BJ (cell line): ENCODE measurements around the gene SNRK. TPM values are rescaled to one million over a fixed set of nuclear protein-coding genes. Genes with fewer than 3 reads are reported as not detected.

Experiments used
- CTCF ChIA-PET: fragments of 350-600 bp; formaldehyde crosslinking; extraction: SDS; loops from one replicate; lab custom pipeline; 2021; ENCODE audit warnings: antibody characterized with exemption, inconsistent platforms; lab: Yijun Ruan, JAX
- POLR2A ChIA-PET: fragments of 300-600 bp; sonication (Branson Sonifier 250); formaldehyde crosslinking; extraction: SDS; loops from one replicate; lab custom pipeline; 2021; ENCODE audit warnings: antibody characterized with exemption; lab: Charles Lee
- DNase-seq: peaks from one replicate; pipeline ENCODE4 v3.0.0-alpha.2; 2011; ENCODE audit warnings: low read depth
- H3K27me3 ChIP-seq: 2 replicates; pipeline ENCODE4 v1.6.0; 2011; ENCODE audit warnings: low read length; ENCODE audit not compliant: control insufficient read depth, insufficient read depth
- H3K36me3 ChIP-seq: 2 replicates; pipeline ENCODE4 v1.5.1; 2011; ENCODE audit warnings: low read length; ENCODE audit not compliant: control insufficient read depth, insufficient read depth
- H3K4me3 ChIP-seq: 2 replicates; pipeline ENCODE4 v1.5.1; 2011; ENCODE audit warnings: low read depth, mild to moderate bottlenecking, control low read depth, low read length
- polyA plus RNA-seq: library from polyadenylated mRNA; depleted of rRNA; stranded (reverse); fragments of >200 nt; gene quantifications from 2 replicates; pipeline ENCODE4 v1.2.3, GENCODE V29; 2011
- TF ChIP-seq, protein P1 (sequence below): IDR thresholded peaks from 2 replicates; pipeline ENCODE4 v1.5.1; 2011; ENCODE audit warnings: low read depth, mild to moderate bottlenecking, control low read depth, inconsistent platforms, low read length, moderate library complexity; ENCODE audit not compliant: insufficient read depth

The SNRK gene
- polyA plus RNA-seq, 1 experiment = 11.5 TPM

DNA sequence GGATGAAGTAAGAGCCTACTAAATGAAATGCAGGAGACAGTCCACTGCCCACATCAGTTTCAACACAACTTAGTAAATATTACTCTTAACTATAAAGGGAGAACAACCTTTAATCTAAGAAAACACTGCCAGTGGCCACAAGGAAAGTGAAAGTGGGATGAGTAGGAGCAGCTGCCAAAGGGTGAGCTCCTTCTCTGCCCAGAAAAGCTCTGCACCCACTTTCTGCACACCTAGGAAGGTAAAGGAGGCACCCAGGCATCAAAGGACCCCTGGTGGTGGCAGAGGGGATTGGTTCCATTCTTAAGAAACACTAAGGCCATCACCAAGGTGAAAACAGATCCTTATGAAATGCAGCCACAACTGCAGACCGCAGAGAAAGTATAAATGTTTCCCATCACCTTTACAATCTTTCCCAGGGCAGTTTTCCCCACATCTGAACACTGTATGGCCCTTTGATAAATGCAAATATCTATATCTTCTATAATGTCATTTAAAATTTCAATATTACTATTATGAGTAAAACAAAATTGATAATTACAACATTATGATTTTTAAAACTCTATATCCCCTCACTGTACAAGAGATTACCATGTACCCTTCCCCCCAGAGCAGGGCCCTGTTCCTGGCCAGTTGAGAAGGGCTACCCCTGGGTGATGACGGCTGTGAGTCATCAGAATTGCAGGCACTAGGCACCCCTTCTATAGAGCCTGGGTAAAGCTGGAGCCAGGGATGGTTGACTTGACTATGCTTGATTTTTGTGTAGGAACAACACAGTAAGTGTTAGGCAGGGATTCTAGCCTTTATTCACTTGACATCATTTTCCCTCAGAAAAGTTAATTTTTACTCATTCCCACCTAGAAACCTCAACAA lies 92.0 kb downstream of the SNRK start:
- ChIA-PET CTCF (interaction anchor here (0.9 kb wide), 1 partner anchor 20 kb away, joined by 4 read pairs; no protein-coding TSS in a partner anchor), POLR2A (no interaction called here)
- Histone ChIP-seq H3K27me3 (no peaks in the 10 kb centered on the region), H3K36me3 (no peaks in the 10 kb centered on the region), H3K4me3 (no peak overlapping the region)
- TF ChIP-seq, protein P1, sequence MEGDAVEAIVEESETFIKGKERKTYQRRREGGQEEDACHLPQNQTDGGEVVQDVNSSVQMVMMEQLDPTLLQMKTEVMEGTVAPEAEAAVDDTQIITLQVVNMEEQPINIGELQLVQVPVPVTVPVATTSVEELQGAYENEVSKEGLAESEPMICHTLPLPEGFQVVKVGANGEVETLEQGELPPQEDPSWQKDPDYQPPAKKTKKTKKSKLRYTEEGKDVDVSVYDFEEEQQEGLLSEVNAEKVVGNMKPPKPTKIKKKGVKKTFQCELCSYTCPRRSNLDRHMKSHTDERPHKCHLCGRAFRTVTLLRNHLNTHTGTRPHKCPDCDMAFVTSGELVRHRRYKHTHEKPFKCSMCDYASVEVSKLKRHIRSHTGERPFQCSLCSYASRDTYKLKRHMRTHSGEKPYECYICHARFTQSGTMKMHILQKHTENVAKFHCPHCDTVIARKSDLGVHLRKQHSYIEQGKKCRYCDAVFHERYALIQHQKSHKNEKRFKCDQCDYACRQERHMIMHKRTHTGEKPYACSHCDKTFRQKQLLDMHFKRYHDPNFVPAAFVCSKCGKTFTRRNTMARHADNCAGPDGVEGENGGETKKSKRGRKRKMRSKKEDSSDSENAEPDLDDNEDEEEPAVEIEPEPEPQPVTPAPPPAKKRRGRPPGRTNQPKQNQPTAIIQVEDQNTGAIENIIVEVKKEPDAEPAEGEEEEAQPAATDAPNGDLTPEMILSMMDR = peak; percentile 65
- no peak for DNase-seq

DNA sequence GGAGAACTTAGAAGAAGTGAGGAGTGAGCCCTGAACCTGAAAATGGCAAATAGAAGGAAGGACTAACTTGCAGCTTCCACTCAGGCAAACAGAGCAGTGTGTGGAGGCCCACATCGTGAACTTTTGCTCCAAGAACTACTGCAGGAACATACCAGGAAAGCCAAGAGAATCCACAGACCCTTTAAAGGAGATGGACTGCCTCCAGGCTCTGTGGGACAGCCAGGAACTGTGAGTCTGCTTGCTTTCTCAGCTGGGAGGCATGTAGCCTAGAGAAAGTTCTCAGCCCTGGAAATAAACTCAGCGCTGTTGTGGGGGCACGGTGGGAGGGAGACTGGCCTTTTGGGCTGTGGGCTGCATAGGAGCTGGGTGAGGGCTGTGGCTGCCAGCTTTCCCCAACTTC lies 93.0 kb downstream of the SNRK start:
- Histone ChIP-seq H3K4me3 (no peak overlapping the region), H3K27me3 (no peaks in the 10 kb centered on the region), H3K36me3 (no peaks in the 10 kb centered on the region)
- POLR2A ChIA-PET = no interaction called here
- DNase-seq = peak; percentile 42
- TF ChIP-seq, protein P1 = no peak
- CTCF ChIA-PET = interaction anchor here (0.8 to 1.5 kb wide), 2 partner anchors 21 to 33 kb away, joined by 3 read pairs; no protein-coding TSS in a partner anchor

DNA sequence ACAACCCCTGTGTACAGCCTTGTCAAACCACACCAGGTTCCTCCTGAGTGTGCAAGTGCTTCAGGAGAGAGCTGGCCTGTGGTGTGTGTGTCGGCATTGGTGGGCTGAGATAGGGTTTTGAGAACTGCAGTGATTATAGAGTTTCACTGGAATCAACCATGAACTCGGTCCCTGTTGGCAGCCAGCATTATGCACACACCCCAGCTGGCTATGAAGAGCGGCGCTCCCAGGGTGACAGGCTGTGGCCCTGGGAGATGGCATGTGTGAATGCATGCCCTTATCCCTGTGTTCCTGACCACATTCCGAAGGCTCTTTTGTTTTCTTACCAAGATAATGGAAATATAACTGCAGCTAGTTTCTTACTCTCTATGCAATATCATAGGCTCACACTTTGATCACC lies 101.8 kb downstream of the SNRK start:
- CTCF ChIA-PET = interaction anchor here (1.1 kb wide), 1 partner anchor 8 kb away, joined by 3 read pairs; no protein-coding TSS in a partner anchor
- TF ChIP-seq, protein P1 = no peak
- no peak for DNase-seq
- no peaks in the 10 kb centered on the region; the same call in 1 of the 2 replicates for H3K36me3 ChIP-seq
- no peak overlapping the region for H3K4me3 ChIP-seq
- POLR2A ChIA-PET = no interaction called here
- no peaks in the 10 kb centered on the region for H3K27me3 ChIP-seq

DNA sequence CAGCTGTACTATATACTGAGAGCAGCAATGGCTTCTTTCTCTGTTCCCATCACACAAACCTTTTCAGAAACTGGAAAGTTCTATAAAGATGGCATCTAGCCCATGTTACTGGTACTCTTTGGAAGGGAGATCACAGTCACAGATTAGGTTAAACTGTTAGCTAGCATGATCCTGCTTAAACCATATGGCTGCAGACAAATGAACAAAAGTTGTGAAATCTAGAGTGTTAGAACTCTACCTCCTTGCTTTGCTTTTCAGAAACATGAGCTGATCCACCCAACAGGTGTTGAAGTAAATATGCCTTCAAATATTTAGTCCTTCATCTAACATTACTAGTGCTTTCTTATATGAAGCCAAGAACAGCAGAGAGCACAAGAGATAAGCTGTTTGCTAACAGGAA lies 102.6 kb downstream of the SNRK start:
- TF ChIP-seq, protein P1 = no peak
- Histone ChIP-seq H3K4me3 (no peak overlapping the region), H3K27me3 (no peaks in the 10 kb centered on the region), H3K36me3 (no peaks in the 10 kb centered on the region; the same call in 1 of the 2 replicates)
- ChIA-PET CTCF (interaction anchor here (1.0 to 1.1 kb wide), 2 partner anchors 9 to 16 kb away, joined by 3 read pairs; no protein-coding TSS in a partner anchor), POLR2A (no interaction called here)
- DNase-seq = no peak
